HepG2 (cell line): ENCODE results near the gene WDR45B. TPM values are rescaled to one million over a fixed set of nuclear protein-coding genes. Genes with fewer than 3 reads are reported as not detected.

ENCODE experiments used
- ATAC-seq: fragments of 200-7000 bp; cut with Tn5 transposase; 3 replicates; pipeline ENCODE4 v1.9.1; 2020; ENCODE audit warnings: mild to moderate bottlenecking, moderate library complexity
- BruUV-seq: library from RNA; stranded (reverse); fragments of 400-500 nt; replicated peaks from 2 replicates; lab custom pipeline; 2021; lab: Mats Ljungman, UMichigan
- CTCF ChIA-PET: fragments of 300-600 bp; formaldehyde crosslinking; extraction: SDS; loops from one replicate; lab custom pipeline; 2021; ENCODE audit warnings: low total read pairs, inconsistent platforms, low intra/inter-chr PET ratio; lab: Yijun Ruan, JAX
- POLR2A ChIA-PET: fragments of 350-600 bp; sonication (Branson Sonifier 250); formaldehyde crosslinking; loops from one replicate; lab custom pipeline; 2020; ENCODE audit warnings: antibody characterized with exemption, inconsistent platforms; lab: Yijun Ruan, JAX
- DNase-seq: peaks from one replicate; pipeline ENCODE4 v3.0.0-alpha.2; 2015; ENCODE audit warnings: low spot score
- FAIRE-seq: peaks from 3 replicates; lab custom pipeline; 2011; peaks lifted over from hg19 to GRCh38; lab: Jason Lieb, UNC
- H2AFZ ChIP-seq: one replicate; pipeline ENCODE4 v1.6.1; 2011; ENCODE audit warnings: low read length, inconsistent platforms
- H3K27ac ChIP-seq: fragments of 300-600 bp; 3 replicates; pipeline ENCODE4 v1.8.0; 2011; ENCODE audit warnings: mixed run types, mild to moderate bottlenecking, mixed read lengths, low read length, inconsistent platforms; ENCODE audit not compliant: insufficient read depth; ENCODE audit errors: extremely low read length
- H3K27me3 ChIP-seq, 2 experiments: fragments of 200-600 bp in 1 of 2; 2 replicates in 1 of 2; 3 replicates in 1 of 2; pipeline versions ENCODE4 v1.6.0 to v1.8.0; 2011; ENCODE audit warnings: low read length in 2 of 2, mild to moderate bottlenecking in 2 of 2, moderate library complexity in 2 of 2, inconsistent platforms in 1 of 2; ENCODE audit not compliant: insufficient read depth in 2 of 2, control insufficient read depth in 1 of 2
- H3K36me3 ChIP-seq, 2 experiments: fragments of 200-600 bp in 1 of 2; replicated peaks in 1 of 2; 2 replicates in 1 of 2; 3 replicates in 1 of 2; pipeline versions ENCODE4 v1.5.1 to v1.8.0; 2011; ENCODE audit warnings: low read length in 2 of 2, inconsistent platforms in 1 of 2; ENCODE audit not compliant: insufficient read depth in 2 of 2, control insufficient read depth in 1 of 2
- H3K4me1 ChIP-seq: 2 replicates; pipeline ENCODE4 v1.5.1; 2012; ENCODE audit warnings: low read length, inconsistent platforms; ENCODE audit not compliant: insufficient read depth
- H3K4me2 ChIP-seq: 2 replicates; pipeline ENCODE4 v1.6.0; 2011; ENCODE audit warnings: low read depth, low read length, inconsistent platforms
- H3K4me3 ChIP-seq, 3 experiments: fragments of 200-600 bp in 1 of 3; sonication (generic), shearing (Covaris generic) in 1 of 3; replicated peaks in 1 of 3; 2 replicates each; pipeline ENCODE4 v1.5.1; 2011 to 2016; ENCODE audit warnings: low read length in 3 of 3, inconsistent platforms in 2 of 3, low read depth in 2 of 3, mild to moderate bottlenecking in 2 of 3, control low read depth in 1 of 3, mixed read lengths in 1 of 3; ENCODE audit not compliant: insufficient read depth in 1 of 3
- H3K79me2 ChIP-seq: one replicate; pipeline ENCODE4 v1.6.1; 2011; ENCODE audit warnings: low read length, inconsistent platforms; ENCODE audit not compliant: insufficient read depth
- H3K9ac ChIP-seq: 2 replicates; pipeline ENCODE4 v1.6.0; 2011; ENCODE audit warnings: mild to moderate bottlenecking, low read depth, low read length, inconsistent platforms; ENCODE audit not compliant: insufficient read depth
- H3K9me3 ChIP-seq: 2 replicates; pipeline ENCODE4 v1.5.1; 2012; ENCODE audit warnings: mild to moderate bottlenecking, low read length
- H4K20me1 ChIP-seq: 2 replicates; pipeline ENCODE4 v1.6.0; 2011; ENCODE audit warnings: inconsistent platforms, mild to moderate bottlenecking, low read length, moderate library complexity; ENCODE audit not compliant: insufficient read depth
- CERS6 ChIP-seq: sonication (generic); formaldehyde crosslinking; IDR thresholded peaks from 2 replicates; pipeline ENCODE4 v1.5.0; 2020; ENCODE audit warnings: missing genetic modification reagents
- GABPB1 ChIP-seq: IDR thresholded peaks from 2 replicates; pipeline ENCODE4 v1.6.1; 2016; ENCODE audit warnings: mild to moderate bottlenecking, missing genetic modification reagents, moderate library complexity, missing compliant biosample characterization
- GLI4 ChIP-seq: sonication (generic); formaldehyde crosslinking; IDR thresholded peaks from 2 replicates; pipeline ENCODE4 v1.5.1; 2020; ENCODE audit warnings: missing genetic modification reagents, mild to moderate bottlenecking, moderate library complexity, borderline replicate concordance
- HOXA3 ChIP-seq: sonication (generic); formaldehyde crosslinking; IDR thresholded peaks from 2 replicates; pipeline ENCODE4 v1.5.0; 2020; ENCODE audit warnings: missing genetic modification reagents
- MATR3 ChIP-seq: sonication (generic); formaldehyde crosslinking; IDR thresholded peaks from 2 replicates; pipeline ENCODE4 v1.4.0; 2020; ENCODE audit warnings: missing genetic modification reagents
- MYNN ChIP-seq: sonication (generic); formaldehyde crosslinking; IDR thresholded peaks from 2 replicates; pipeline ENCODE4 v1.4.0; 2020; ENCODE audit warnings: mild to moderate bottlenecking, low read depth, missing genetic modification reagents
- NR1H2 ChIP-seq: sonication (generic); formaldehyde crosslinking; IDR thresholded peaks from 2 replicates; pipeline ENCODE4 v1.8.1; 2022; ENCODE audit warnings: low read depth, missing genetic modification reagents, borderline replicate concordance
- SAFB2 ChIP-seq: sonication (generic); formaldehyde crosslinking; IDR thresholded peaks from 2 replicates; pipeline ENCODE4 v1.5.1; 2020; ENCODE audit warnings: missing genetic modification reagents, low read depth, mild to moderate bottlenecking, borderline replicate concordance
- XRCC5 ChIP-seq: fragments of 200-400 bp; formaldehyde crosslinking; optimal IDR thresholded peaks from 2 replicates; pipeline ENCODE3; 2017; ENCODE audit warnings: mild to moderate bottlenecking, low read length
- ZBTB38 ChIP-seq: sonication (generic); formaldehyde crosslinking; IDR thresholded peaks from 2 replicates; pipeline ENCODE4 v1.5.1; 2020; ENCODE audit warnings: mild to moderate bottlenecking, missing genetic modification reagents
- ZFP90 ChIP-seq: sonication (generic); formaldehyde crosslinking; IDR thresholded peaks from 2 replicates; pipeline ENCODE4 v1.8.0; 2022; ENCODE audit warnings: missing genetic modification reagents, mild to moderate bottlenecking, inconsistent platforms, borderline replicate concordance
- ZNF329 ChIP-seq: sonication (generic); formaldehyde crosslinking; IDR thresholded peaks from 2 replicates; pipeline ENCODE4 v1.9.0; 2021; ENCODE audit warnings: low read depth, mild to moderate bottlenecking, missing genetic modification reagents
- ZNF382 ChIP-seq: sonication (generic); formaldehyde crosslinking; IDR thresholded peaks from 2 replicates; pipeline ENCODE4 v1.5.0; 2020; ENCODE audit warnings: missing genetic modification reagents, mild to moderate bottlenecking, borderline replicate concordance
- ZNF484 ChIP-seq: sonication (generic); formaldehyde crosslinking; IDR thresholded peaks from 2 replicates; pipeline ENCODE4 v1.5.1; 2020; ENCODE audit warnings: mild to moderate bottlenecking, low read depth, missing genetic modification reagents, borderline replicate concordance
- ZNF614 ChIP-seq: IDR thresholded peaks from 2 replicates; pipeline ENCODE4 v1.6.1; 2018; ENCODE audit warnings: missing biosample characterization, missing genetic modification reagents, inconsistent platforms, borderline replicate concordance
- WGBS: methylation state at CpG from one replicate; pipeline ENCODE4 v1.1.6; 2017; ENCODE audit warnings: low lambda C conversion rate; 5-methylcytosine and 5-hydroxymethylcytosine counted together
- in situ Hi-C: cut with HindIII; loops from 2 replicates; pipeline ENCODE4 v1.10.0; 2017; ENCODE audit warnings: low pct_unique_long_range_greater_than_20kb; ENCODE audit not compliant: extremely low pct_ligation_motif_present
- intact Hi-C: fragments of 100-400 bp; cut with micrococcal nuclease; formaldehyde crosslinking; loops from one replicate; pipeline ENCODE4 v1.10.0; 2022; ENCODE audit not compliant: unreplicated experiment
- polyA plus RNA-seq, 8 experiments: library from polyadenylated mRNA; depleted of rRNA in 3 of 8; stranded (reverse) in 7 of 8; unstranded in 1 of 8; fragments of >200 nt; fragmentation: Illumina TruSeq in 4 of 8; extraction: Trizol in 4 of 8; gene quantifications; 2 replicates each; pipeline versions ENCODE4 v1.2.1 to v1.2.3, GENCODE V29; 2011 to 2016; ENCODE audit warnings: low read depth in 4 of 8, missing spikeins in 1 of 8, mixed read lengths in 1 of 8; ENCODE audit not compliant: insufficient read depth in 1 of 8
- total RNA-seq, 5 experiments: library from RNA; depleted of rRNA; stranded (reverse); fragments of >200 nt; fragmentation: Illumina TruSeq; extraction: Trizol; gene quantifications; 2 replicates each; pipeline ENCODE4 v1.2.3, GENCODE V29; 2016; ENCODE audit warnings: low read depth in 1 of 5
- TF ChIP-seq, protein P1 (sequence below): sonication (generic); formaldehyde crosslinking; conservative IDR thresholded peaks from 2 replicates; pipeline ENCODE4 v1.8.1; 2023; ENCODE audit warnings: missing genetic modification reagents
- TF ChIP-seq, protein P2 (sequence below): sonication (generic); formaldehyde crosslinking; IDR thresholded peaks from 2 replicates; pipeline ENCODE4 v1.8.1; 2023; ENCODE audit warnings: mild to moderate bottlenecking, moderate library complexity, missing genetic modification reagents
- TF ChIP-seq, protein P3 (sequence below): sonication (generic); formaldehyde crosslinking; IDR thresholded peaks from 2 replicates; pipeline ENCODE4 v1.4.0; 2020; ENCODE audit warnings: mild to moderate bottlenecking, missing genetic modification reagents

Gene WDR45B
- total and polyA plus RNA-seq, 2 of the 13 experiments (the other 11 are each of a cell fraction or from before 2014, with no cell fraction given) = 86.2 to 155 TPM

DNA sequence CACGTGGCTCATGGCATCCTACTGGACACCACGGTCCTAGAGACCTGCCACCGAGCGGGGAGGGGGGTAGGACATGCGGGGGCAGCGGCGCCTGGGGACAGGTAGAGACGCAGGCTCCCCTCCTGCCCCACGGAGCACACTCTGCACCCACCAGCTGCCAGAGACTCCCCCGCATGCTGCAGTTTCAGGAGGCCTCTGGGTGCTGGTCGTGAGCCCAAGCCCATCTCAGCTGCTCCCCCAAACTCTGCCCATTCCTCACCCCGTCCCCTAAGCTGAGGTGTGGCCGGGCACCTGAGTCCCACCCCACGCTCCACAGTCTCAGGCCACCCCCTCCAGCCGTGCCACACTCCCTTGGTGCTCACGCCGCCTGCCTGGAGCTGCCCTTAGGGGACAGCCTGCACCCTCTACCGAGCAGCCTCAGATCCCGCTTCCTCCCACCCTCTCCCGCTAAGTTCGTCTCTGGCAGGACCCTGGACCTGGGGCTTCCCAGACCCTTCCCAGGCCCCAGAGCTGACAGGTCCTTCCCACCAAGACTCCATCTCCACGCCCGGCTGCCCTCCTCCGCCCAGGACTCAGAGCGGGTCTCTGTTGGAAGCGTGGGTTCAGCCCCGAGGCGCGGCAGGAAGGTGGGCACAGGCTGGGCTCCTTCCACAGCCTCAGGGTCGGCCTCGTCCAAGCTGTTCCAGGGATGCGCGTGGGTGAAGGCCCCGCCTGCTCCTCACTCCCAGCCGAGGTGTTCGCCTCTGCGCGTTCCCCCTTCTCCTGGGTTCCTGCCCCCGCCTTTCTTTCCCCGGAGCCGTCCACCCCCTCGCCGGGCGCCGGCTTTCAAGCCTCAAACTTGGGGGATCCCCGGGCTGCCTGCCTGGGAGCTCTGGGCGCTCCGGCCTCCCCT lies 48.9 kb upstream of the WDR45B start:
- DNase-seq (no peak), FAIRE-seq (no peak), ATAC-seq (peak; percentile 13)
- ChIA-PET POLR2A (no interaction called here), CTCF (no interaction called here)
- Histone ChIP-seq H3K27me3 (peaks cover 0 to 3% of the 10 kb centered on the region in 2 experiments; a peak in 1 of 5 replicates), H3K4me1 (peaks cover 43% of the 10 kb centered on the region), H2AFZ (no peak overlapping the region), H3K79me2 (no peaks in the 10 kb centered on the region), H4K20me1 (no peaks in the 10 kb centered on the region), H3K36me3 (no peaks in the 10 kb centered on the region), H3K27ac (no peak overlapping the region), H3K4me3 (peak overlapping the region; percentile 64 to 81 (median 77); a peak in 5 of 6 replicates), H3K9ac (peak overlapping the region; percentile 55; the same call in 1 of the 2 replicates), H3K4me2 (peak overlapping the region; percentile 90), H3K9me3 (peaks cover 15% of the 10 kb centered on the region)
- intact Hi-C loops = no loop called here
- BruUV-seq = no TSS peak
- in situ Hi-C loops = no loop called here
- 42% methylated on average over 47 of the region's 48 CpGs for WGBS
- TF ChIP-seq ZNF484 (CRISPR knock-in tag) = no peak
- 0 out of 2 replicates have a peak, but pooled peaks have one; percentile 13 for TF ChIP-seq ZNF329 (CRISPR knock-in tag)
- TF ChIP-seq, protein P1, sequence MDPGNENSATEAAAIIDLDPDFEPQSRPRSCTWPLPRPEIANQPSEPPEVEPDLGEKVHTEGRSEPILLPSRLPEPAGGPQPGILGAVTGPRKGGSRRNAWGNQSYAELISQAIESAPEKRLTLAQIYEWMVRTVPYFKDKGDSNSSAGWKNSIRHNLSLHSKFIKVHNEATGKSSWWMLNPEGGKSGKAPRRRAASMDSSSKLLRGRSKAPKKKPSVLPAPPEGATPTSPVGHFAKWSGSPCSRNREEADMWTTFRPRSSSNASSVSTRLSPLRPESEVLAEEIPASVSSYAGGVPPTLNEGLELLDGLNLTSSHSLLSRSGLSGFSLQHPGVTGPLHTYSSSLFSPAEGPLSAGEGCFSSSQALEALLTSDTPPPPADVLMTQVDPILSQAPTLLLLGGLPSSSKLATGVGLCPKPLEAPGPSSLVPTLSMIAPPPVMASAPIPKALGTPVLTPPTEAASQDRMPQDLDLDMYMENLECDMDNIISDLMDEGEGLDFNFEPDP (CRISPR knock-in tag) = 0 out of 2 replicates have a peak, but pooled peaks have one; percentile 75
- peak; percentile 33 for TF ChIP-seq XRCC5
- TF ChIP-seq GABPB1 = no peak; the same call in 1 of the 2 replicates
- TF ChIP-seq ZFP90 (CRISPR knock-in tag) = 0 out of 2 replicates have a peak, but pooled peaks have one; percentile 25
- TF ChIP-seq HOXA3 (CRISPR knock-in tag) = 0 out of 2 replicates have a peak, but pooled peaks have one; percentile 20
- 0 out of 2 replicates have a peak, but pooled peaks have one; percentile 27 for TF ChIP-seq SAFB2 (CRISPR knock-in tag)
- no peak for TF ChIP-seq ZNF382
- TF ChIP-seq NR1H2 (CRISPR knock-in tag) = no peak
- no peak for TF ChIP-seq MATR3
- TF ChIP-seq ZBTB38 (CRISPR knock-in tag) = 0 out of 2 replicates have a peak, but pooled peaks have one; percentile 13
- no peak for TF ChIP-seq ZNF614 (CRISPR knock-in tag)
- TF ChIP-seq, protein P2, sequence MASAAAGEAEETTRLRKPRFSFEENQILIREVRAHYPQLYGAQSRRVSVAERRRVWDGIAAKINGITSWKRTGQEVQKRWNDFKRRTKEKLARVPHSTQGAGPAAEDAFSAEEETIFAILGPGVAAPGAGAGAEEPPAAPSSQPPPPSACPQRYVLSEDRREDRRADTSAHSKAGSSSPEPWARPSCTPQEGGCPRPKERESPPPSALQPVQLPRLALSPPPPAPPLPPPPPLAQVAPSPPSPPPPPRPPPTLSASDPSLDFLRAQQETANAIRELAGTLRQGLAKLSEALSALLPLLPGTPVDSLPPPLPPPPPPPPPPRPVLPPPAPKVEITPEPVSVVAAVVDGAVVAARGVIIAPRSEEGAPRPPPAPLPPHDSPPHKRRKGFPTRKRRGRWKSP = no peak
- TF ChIP-seq MYNN (CRISPR knock-in tag) = no peak
- 0 out of 2 replicates have a peak, but pooled peaks have one; percentile 44 for TF ChIP-seq GLI4 (CRISPR knock-in tag)
- no peak for TF ChIP-seq CERS6 (CRISPR knock-in tag)
- TF ChIP-seq, protein P3, sequence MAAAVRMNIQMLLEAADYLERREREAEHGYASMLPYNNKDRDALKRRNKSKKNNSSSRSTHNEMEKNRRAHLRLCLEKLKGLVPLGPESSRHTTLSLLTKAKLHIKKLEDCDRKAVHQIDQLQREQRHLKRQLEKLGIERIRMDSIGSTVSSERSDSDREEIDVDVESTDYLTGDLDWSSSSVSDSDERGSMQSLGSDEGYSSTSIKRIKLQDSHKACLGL (CRISPR knock-in tag) = 0 out of 2 replicates have a peak, but pooled peaks have one; percentile 16
